Naive B cell (primary cell): ENCODE results near the gene ANKRD24. TPM values are rescaled to one million over a fixed set of nuclear protein-coding genes. Genes with fewer than 3 reads are reported as not detected.
"Not testable (repeated sequence)": the region's sequence is repeated elsewhere in the genome, so short reads cannot be mapped to it uniquely, and the experiment has no call there.

Experiments
- ATAC-seq, 2 donors: fragments of 150-1000 bp; cut with Tn5 transposase; 2 replicates each; pipeline ENCODE4 v1.10.0; 2021; ENCODE audit warnings: low read depth in 2 of 2, mild to moderate bottlenecking in 2 of 2, moderate library complexity in 2 of 2
- DNase-seq: peaks from one replicate; pipeline ENCODE4 v3.0.0; 2022
- H3K27ac Mint-ChIP-seq, 6 donors: one replicate each; pipeline ENCODE4 v1.8.0; 2020 to 2022; ENCODE audit warnings: mild to moderate bottlenecking in 6 of 6, mixed read lengths in 6 of 6, moderate library complexity in 5 of 6, inconsistent platforms in 2 of 6
- H3K27me3 Mint-ChIP-seq, 3 donors: one replicate each; pipeline ENCODE4 v1.8.0; 2021 to 2022; ENCODE audit warnings: mixed read lengths in 3 of 3, mild to moderate bottlenecking in 1 of 3
- H3K36me3 Mint-ChIP-seq, 2 donors: one replicate each; pipeline ENCODE4 v1.8.0; 2020 to 2022; ENCODE audit warnings: mixed read lengths in 2 of 2, inconsistent platforms in 1 of 2, mild to moderate bottlenecking in 1 of 2
- H3K4me1 Mint-ChIP-seq, 3 donors: one replicate each; pipeline ENCODE4 v1.8.0; 2020 to 2022; ENCODE audit warnings: mixed read lengths in 3 of 3, inconsistent platforms in 1 of 3, mild to moderate bottlenecking in 1 of 3, moderate library complexity in 1 of 3
- H3K4me3 Mint-ChIP-seq, 8 donors: one replicate each; pipeline ENCODE4 v1.8.0; 2020 to 2022; ENCODE audit warnings: mild to moderate bottlenecking in 8 of 8, mixed read lengths in 8 of 8, moderate library complexity in 8 of 8, inconsistent platforms in 2 of 8
- H3K9me3 Mint-ChIP-seq, 7 donors: one replicate each; pipeline ENCODE4 v1.8.0; 2020 to 2022; ENCODE audit warnings: mixed read lengths in 7 of 7, mild to moderate bottlenecking in 5 of 7, inconsistent platforms in 2 of 7, moderate library complexity in 1 of 7
- polyA plus RNA-seq, 6 donors: library from polyadenylated mRNA; unstranded; fragments of 300-500 nt; fragmentation: Illumina TruSeq; gene quantifications; one replicate each; pipeline ENCODE4 v1.2.3, GENCODE V29; 2021; ENCODE audit warnings: low read depth in 6 of 6

ANKRD24 gene
- polyA plus RNA-seq, 6 donors from 2014 or later, result 0.17 to 1.4 (median 0.43) TPM; not detected in 3

DNA sequence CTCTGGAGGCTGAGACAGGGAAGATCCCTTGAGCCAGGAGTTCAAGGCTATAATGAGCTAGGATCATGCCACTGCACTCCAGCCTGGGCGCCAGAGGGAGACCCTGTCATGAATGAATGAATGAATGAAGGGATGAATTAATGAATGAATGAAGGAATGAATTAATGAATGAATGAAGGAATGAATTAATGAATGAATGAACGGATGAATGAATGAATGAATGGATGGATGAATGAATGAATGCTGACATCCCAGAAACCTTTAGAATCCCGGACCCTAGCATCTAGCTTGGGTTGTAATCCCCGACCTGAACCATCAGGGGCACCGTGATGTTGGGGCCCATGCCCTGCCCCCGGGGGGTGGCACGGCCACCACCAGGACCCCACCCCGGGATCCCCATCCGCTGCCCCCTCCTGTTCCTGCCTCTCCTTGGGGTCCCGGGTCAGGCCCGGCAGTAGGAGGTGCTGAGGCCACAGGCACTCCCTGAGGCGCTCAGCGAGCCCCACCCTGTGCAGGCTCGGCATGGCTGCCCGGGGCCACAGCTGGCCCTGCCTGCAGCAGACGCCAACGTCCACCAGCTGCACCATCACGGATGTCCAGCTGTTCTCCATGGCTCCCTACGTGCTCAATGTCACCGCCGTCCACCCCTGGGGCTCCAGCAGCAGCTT, 50.3 kb downstream of the ANKRD24 start:
- DNase-seq (no peak), ATAC-seq (no peak)
- no peaks in the 10 kb centered on the region for H3K9me3 Mint-ChIP-seq
- peaks cover 2 to 6% (median 5%) of the 10 kb centered on the region in 3 donors for H3K4me1 Mint-ChIP-seq
- H3K27ac Mint-ChIP-seq, result peak overlapping the region in 1 of 6 donors; percentile 32
- H3K4me3 Mint-ChIP-seq, result no peak overlapping the region
- no peaks in the 10 kb centered on the region for H3K27me3 Mint-ChIP-seq
- no peaks in the 10 kb centered on the region for H3K36me3 Mint-ChIP-seq

DNA sequence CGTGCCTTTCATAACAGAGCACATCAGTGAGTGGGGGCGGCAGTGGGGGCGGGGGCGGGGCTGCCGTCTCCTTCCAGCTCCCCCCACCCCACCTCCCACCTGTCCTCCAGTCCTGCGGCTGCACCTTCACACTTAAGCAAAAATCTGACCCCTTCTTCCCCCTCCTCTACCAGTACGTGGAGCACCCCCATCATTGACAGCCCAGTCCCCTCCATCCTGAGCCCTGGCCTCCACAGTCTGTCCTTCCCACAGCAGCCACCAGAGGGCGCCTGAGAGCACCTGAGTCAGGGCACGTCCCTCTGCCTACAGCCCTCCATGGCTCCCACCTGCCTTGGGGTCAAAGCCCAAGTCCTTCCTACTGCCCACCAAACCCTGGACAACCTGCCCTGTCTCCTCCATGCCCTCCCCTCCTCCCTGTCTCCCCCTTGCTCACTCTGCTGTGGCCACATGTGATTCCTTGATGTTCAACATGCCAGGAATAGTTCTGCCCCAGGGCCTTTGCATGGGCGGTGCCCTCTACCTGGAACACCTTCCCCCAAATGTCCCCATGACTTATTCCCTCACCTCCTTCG, 50.9 kb downstream of the ANKRD24 start:
- Mint-ChIP-seq H3K27ac (peak overlapping the region in 2 of 6 donors; percentile 56 to 60), H3K4me1 (peaks cover 2 to 6% (median 5%) of the 10 kb centered on the region in 3 donors), H3K4me3 (no peak overlapping the region), H3K36me3 (no peaks in the 10 kb centered on the region), H3K9me3 (no peaks in the 10 kb centered on the region), H3K27me3 (no peaks in the 10 kb centered on the region)
- ATAC-seq (peak; percentile 32 to 36), DNase-seq (peak; percentile 40)

DNA sequence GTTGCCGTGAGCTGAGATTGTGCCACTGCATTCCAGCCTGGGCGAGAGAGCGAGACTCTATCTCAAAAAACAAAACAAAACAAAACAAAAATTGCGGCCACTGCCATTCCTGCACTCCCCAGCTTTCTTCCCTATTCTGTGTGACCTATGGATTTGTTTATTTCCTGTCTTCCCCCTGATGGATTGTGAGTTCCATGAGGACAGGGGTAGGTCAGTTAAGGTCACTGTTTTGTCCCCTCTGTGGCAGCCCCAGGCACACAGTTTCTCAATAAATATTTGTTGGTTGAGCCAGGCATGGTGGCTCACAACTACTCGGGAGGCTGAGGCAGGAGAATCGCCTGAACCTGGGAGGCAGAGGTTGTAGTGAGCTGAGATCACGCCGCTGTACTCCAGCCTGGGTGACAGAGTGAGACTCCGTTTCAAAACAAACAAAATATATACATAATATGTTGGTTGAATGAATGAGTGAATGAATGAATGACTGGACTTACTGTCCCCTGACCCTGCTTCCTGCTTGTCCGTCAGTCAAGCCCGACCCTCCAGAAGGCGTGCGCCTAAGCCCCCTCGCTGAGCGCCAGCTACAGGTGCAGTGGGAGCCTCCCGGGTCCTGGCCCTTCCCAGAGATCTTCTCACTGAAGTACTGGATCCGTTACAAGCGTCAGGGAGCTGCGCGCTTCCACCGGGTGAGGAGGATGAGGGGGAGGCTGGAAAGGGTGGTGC, 51.8 kb downstream of the ANKRD24 start:
- H3K36me3 Mint-ChIP-seq, result no peaks in the 10 kb centered on the region

DNA sequence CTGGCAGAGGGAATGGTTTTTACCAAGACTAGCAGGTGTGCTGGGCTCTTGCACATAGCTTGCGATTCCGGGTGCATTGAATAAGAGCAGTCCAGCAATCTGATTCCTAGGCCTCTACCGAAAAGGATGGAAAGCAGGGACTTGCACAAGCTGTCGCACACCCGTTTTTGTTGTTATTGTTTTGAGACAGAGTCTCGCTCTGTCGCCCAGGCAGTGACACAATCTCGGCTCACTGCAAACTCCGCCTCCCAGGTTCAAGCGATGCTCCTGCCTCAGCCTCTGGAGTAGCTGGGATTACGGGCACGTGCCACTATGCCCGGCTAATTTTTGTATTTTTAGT, 52.3 kb downstream of the ANKRD24 start:
- Mint-ChIP-seq H3K4me1 (peaks cover 2 to 6% (median 5%) of the 10 kb centered on the region in 3 donors), H3K36me3 (no peaks in the 10 kb centered on the region), H3K9me3 (no peaks in the 10 kb centered on the region), H3K27ac (peak overlapping the region in 1 of 6 donors; percentile 38), H3K27me3 (no peaks in the 10 kb centered on the region), H3K4me3 (no peak overlapping the region)
- no peak for DNase-seq
- no peak for ATAC-seq

More for the DNA sequence above, 51.8 kb downstream of the ANKRD24 start:
- H3K27ac Mint-ChIP-seq, result peak overlapping the region in 1 of 6 donors; percentile 38
- H3K4me3 Mint-ChIP-seq, result no peak overlapping the region
- peaks cover 2 to 6% (median 5%) of the 10 kb centered on the region in 3 donors for H3K4me1 Mint-ChIP-seq
- ATAC-seq (no peak), DNase-seq (no peak)
- H3K27me3 Mint-ChIP-seq, result no peaks in the 10 kb centered on the region
- no peaks in the 10 kb centered on the region for H3K9me3 Mint-ChIP-seq

DNA sequence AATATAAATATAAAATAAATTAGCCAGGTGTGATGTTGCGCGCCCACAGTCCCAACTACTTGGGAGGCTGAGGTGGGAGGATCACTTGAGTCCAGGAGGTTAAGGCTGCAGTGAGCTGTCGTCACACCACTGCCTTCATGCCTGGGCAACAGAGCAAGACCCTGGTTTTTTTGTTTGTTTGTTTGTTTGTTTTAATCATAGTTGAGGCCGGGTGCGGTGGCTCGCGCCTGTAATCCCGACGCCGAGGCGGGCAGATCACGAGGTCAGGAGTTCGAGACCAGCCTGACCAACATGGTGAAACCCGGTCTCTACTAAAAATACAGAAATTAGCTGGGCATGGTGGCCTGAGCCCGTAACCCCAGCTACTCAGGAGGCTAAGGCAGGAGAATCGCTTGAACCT, 55.0 kb downstream of the ANKRD24 start:
- H3K36me3 Mint-ChIP-seq, H3K27me3 Mint-ChIP-seq, ATAC-seq, H3K9me3 Mint-ChIP-seq, DNase-seq, H3K4me3 Mint-ChIP-seq, H3K27ac Mint-ChIP-seq: not testable (repeated sequence)
- H3K4me1 Mint-ChIP-seq, result peaks cover 10 to 16% (median 10%) of the 10 kb centered on the region in 3 donors

DNA sequence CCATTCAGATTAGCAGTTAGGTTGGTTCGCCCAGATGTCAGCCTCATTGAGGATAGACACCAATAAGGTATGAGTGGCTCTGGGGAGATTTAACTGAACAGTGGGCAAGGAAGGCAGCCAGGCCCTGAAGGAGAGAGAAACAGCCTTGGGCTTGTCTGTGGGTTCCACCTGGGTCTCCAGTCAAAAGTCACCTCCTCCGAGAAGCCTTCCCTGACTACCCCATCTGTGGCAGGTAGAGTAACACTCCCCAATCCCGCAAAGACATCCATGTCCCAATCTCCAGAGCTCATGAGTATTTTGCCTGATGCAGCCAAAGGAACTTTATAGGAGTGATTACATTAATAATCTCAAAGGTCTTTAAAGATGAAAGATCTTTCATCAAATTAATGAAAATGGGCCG, 56.3 kb downstream of the ANKRD24 start:
- Mint-ChIP-seq H3K9me3 (peaks cover 0 to 7% (median 0%) of the 10 kb centered on the region in 7 donors), H3K27me3 (no peaks in the 10 kb centered on the region), H3K36me3 (peaks cover 0 to 7% of the 10 kb centered on the region in 2 donors), H3K4me1 (peaks cover 5 to 10% (median 9%) of the 10 kb centered on the region in 3 donors), H3K27ac (no peak overlapping the region), H3K4me3 (no peak overlapping the region)
- ATAC-seq (no peak), DNase-seq (no peak)

DNA sequence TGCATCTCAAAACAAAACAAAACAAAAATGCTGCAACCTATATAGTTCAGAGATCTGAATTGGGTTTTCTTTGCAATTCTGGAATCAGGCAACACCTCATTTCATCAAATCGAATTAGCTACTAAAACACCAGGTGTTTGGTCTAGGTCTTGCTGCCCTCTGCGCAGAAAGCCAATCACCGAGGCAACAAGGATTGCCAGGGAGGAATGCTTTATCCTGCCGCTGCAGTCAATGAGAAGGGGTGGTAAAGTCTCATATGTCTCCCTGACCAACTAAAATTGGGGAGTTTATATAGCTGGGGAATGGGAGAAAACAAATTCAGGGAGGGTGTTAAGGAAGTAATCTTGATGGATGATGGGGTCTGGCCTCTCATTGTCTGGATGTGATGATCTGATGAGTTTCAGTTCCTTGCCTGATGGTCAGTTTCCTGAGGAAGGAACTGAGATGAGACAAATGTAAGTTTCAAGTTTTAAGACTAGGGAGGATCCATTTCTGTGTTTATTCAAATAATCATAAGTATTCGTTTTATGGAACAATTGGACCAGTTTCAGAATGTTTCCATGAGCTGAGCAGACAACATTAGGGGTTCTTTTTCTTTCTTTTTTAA, 59.4 kb downstream of the ANKRD24 start:
- Mint-ChIP-seq H3K4me3 (peak overlapping the region in 1 of 8 donors; percentile 1), H3K4me1 (peaks cover 10 to 18% (median 17%) of the 10 kb centered on the region in 3 donors), H3K9me3 (peaks cover 0 to 7% (median 0%) of the 10 kb centered on the region in 7 donors), H3K36me3 (peaks cover 0 to 7% of the 10 kb centered on the region in 2 donors), H3K27ac (no peak overlapping the region), H3K27me3 (no peaks in the 10 kb centered on the region)
- ATAC-seq (no peak), DNase-seq (no peak)

DNA sequence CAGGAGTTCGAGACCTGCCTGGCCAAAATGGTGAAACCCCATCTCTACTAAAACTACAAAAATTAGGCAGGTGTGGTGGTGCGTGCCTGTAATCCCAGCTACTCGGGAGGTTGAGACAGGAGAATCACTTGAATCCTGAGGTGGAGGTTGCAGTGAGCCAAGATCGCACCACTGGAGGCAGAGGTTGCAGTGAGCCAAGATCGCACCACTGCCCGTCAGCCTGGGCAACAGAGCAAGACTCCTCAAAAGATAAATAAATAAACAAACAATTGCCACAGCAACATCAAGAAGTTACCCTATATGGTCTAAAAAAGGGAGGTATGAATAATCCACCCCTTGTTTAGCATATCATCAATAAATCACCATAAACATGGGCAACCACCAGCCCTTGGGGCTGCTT, 63.4 kb downstream of the ANKRD24 start:
- peak overlapping the region in 5 of 6 donors; percentile 16 to 100 (median 100) for H3K27ac Mint-ChIP-seq
- H3K9me3 Mint-ChIP-seq, H3K27me3 Mint-ChIP-seq, ATAC-seq, DNase-seq: not testable (repeated sequence)
- H3K36me3 Mint-ChIP-seq, result peaks cover 0 to 29% of the 10 kb centered on the region in 2 donors
- H3K4me1 Mint-ChIP-seq, result peaks cover 25 to 40% (median 34%) of the 10 kb centered on the region in 3 donors
- H3K4me3 Mint-ChIP-seq, result peak overlapping the region in 7 of 8 donors; percentile 84 to 100 (median 98)

DNA sequence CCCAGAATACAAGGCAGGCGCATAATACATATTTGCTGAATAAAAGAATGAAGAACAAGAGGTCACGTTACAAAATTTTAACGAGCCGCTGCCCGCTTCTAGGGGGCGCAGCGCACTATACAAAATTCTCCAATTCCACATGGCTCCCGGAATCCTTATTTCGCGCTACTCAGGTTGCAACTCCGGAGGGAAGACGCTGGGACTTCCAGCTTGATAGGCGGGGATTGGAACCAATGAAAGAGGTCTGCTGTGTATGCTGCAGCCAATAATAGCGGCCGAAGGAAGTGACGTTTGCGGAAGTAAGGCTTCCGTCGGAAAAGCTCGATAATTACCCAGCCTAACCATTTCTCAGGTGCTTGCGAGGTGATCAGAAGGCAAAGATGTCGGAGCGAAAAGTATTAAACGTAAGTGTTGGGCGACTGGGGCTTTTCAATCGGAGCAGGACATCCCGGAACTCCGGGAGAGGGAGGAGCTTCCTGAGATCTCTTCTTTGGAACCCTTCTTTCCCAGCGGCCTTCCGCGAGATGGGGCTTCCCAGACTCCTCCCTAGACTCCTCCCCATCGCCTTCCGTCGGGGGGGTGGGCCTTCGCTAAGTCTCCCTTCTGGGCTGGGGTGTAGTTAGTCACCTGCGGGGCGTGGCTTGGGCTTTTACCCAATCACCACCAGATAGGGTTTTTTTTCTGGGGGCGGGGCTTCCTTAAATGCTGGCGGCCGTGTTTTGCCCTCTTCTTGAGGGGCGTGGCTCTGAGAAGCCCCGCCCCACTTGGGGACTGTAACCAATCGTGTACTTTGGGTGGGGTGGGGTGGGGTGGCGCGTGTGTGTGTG, 64.5 kb downstream of the ANKRD24 start, which contains the start of gene YJU2:
Gene YJU2, plus strand, starts transcription at position 314 of the 827 bp plus-strand sequence. Its CDS starts 67 bp downstream, at position 381.
- Mint-ChIP-seq H3K9me3 (peaks cover 0 to 3% (median 0%) of the 10 kb centered on the region in 7 donors), H3K27me3 (no peaks in the 10 kb centered on the region), H3K4me3 (peak within 1 kb of the TSS; percentile 84 to 100 (median 98)), H3K36me3 (peaks cover 0 to 29% of the 10 kb centered on the region in 2 donors), H3K27ac (peak within 1 kb of the TSS; percentile 99 to 100 (median 100)), H3K4me1 (peaks cover 22 to 37% (median 30%) of the 10 kb centered on the region in 3 donors)
- ATAC-seq (peak; percentile 90 to 91), DNase-seq (peak; percentile 98)

DNA sequence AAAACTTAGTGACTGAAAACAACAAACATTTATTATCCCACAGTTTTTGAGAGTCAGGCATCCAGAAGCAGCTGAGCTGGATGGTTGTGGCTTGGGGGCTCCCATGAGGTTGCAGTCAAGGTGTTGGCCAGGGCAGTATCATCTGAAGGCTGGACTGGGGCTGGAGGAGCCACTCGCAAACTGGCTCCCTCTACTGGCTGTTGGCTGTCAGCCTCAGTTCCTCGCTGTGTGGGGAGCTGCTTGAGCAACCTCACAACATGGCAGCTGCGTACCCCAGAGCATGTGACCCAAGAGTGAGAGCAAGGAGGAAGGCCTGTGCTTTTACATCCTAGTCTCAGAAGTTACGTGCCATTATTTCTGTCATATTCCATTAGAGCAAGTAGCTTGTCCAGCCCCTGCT, 74.1 kb downstream of the ANKRD24 start:
- no peak for ATAC-seq

DNA sequence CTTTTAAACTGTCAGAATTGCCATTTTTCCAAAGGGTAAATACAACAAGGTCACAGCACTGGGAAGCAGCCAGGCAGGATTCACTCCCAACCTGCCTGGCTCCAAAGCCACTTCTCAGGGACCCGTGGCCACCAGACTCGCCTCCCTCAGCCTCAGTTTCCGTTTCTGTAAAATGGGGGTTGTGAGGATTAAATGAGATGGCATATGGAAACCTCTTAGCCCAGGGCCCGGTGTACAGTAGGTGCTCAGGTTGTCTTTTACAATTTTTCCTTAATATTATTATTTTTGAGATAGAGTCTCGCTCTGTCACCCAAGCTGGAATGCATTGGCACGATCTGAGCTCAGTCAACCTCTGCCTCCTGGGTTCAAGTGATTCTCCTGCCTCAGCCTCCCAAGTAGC, 74.5 kb downstream of the ANKRD24 start:
- peaks cover 6 to 12% (median 10%) of the 10 kb centered on the region in 3 donors for H3K4me1 Mint-ChIP-seq
- no peak overlapping the region for H3K4me3 Mint-ChIP-seq
- no peak for ATAC-seq
- peaks cover 0 to 6% (median 2%) of the 10 kb centered on the region in 7 donors for H3K9me3 Mint-ChIP-seq
- peaks cover 11% of the 10 kb centered on the region in 2 donors for H3K36me3 Mint-ChIP-seq
- no peaks in the 10 kb centered on the region for H3K27me3 Mint-ChIP-seq
- no peak overlapping the region for H3K27ac Mint-ChIP-seq
- no peak for DNase-seq

More for the DNA sequence above, 74.1 kb downstream of the ANKRD24 start:
- H3K27ac Mint-ChIP-seq, result no peak overlapping the region
- no peak for DNase-seq
- peaks cover 11% of the 10 kb centered on the region in 2 donors for H3K36me3 Mint-ChIP-seq
- H3K4me1 Mint-ChIP-seq, result peaks cover 6 to 12% (median 10%) of the 10 kb centered on the region in 3 donors
- no peaks in the 10 kb centered on the region for H3K27me3 Mint-ChIP-seq
- H3K4me3 Mint-ChIP-seq, result no peak overlapping the region
- peaks cover 0 to 6% (median 2%) of the 10 kb centered on the region in 7 donors for H3K9me3 Mint-ChIP-seq

DNA sequence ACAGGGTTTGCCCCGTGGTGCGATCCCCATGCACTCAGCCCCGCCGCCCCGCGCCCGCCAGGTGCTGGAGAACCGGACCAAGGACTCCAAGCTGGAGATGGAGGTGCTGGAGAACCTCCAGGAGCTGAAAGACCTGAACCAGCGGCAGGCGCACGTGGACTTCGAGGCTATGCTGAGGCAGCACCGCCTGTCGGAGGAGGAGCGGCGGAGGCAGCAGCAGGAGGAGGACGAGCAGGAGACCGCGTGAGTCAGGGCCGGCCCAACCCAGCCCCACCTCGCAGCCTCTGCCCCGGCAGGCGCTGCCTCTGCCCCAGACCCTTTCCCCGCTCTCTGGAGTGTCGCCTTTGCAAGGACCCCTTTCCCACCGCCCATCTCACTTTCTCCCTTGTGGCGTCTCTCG, 75.7 kb downstream of the ANKRD24 start:
- Mint-ChIP-seq H3K4me3 (no peak overlapping the region), H3K27ac (no peak overlapping the region), H3K4me1 (peaks cover 6 to 12% (median 10%) of the 10 kb centered on the region in 3 donors), H3K36me3 (peaks cover 11% of the 10 kb centered on the region in 2 donors), H3K27me3 (no peaks in the 10 kb centered on the region), H3K9me3 (peaks cover 0 to 6% (median 2%) of the 10 kb centered on the region in 7 donors)
- ATAC-seq, result no peak
- DNase-seq, result no peak
